VCaP (cell line): Measurements from ENCODE around the gene NUAK2.

Experiments
- H3K27ac ChIP-seq: fragments of 450-650 bp; 2 replicates; pipeline ENCODE4 v1.5.1; 2017
- TF ChIP-seq, protein P1 (sequence below): fragments of 450-650 bp; conservative IDR thresholded peaks from 2 replicates; pipeline ENCODE4 v1.5.1; 2017; ENCODE audit warnings: mild to moderate bottlenecking, moderate library complexity

Gene NUAK2

DNA sequence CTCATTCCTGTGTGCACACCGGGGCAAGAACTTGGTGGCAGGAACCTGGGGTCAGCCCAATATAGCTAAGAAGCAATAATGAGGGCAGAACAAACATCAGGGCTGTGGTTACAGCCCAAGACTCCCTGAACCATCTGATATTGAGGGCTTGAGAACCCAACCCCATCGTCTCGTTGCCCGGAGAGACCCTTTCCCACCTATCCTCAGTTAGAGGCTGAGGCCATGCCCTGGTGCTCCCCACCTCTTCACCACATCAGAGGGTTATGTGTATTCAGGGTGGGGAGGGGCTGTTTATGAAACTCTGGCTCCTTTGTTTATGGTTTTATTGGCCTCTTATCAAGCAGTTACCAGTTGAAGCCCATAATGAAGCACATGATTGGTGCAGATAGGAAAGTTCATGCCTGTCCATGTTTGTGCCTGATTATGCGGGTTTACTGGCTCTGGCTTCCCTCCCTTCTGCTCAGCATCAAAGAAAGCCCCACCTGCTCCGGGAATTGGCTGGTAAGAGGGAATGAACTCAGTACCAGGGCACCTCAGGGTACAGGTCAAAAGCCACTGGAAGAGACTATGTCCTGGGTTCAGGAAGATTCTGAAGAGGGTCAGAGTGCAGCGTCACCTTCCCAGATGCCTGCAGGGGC lies 14.5 kb downstream of the NUAK2 start:
- no peak overlapping the region for H3K27ac ChIP-seq
- TF ChIP-seq, protein P1, sequence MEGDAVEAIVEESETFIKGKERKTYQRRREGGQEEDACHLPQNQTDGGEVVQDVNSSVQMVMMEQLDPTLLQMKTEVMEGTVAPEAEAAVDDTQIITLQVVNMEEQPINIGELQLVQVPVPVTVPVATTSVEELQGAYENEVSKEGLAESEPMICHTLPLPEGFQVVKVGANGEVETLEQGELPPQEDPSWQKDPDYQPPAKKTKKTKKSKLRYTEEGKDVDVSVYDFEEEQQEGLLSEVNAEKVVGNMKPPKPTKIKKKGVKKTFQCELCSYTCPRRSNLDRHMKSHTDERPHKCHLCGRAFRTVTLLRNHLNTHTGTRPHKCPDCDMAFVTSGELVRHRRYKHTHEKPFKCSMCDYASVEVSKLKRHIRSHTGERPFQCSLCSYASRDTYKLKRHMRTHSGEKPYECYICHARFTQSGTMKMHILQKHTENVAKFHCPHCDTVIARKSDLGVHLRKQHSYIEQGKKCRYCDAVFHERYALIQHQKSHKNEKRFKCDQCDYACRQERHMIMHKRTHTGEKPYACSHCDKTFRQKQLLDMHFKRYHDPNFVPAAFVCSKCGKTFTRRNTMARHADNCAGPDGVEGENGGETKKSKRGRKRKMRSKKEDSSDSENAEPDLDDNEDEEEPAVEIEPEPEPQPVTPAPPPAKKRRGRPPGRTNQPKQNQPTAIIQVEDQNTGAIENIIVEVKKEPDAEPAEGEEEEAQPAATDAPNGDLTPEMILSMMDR, result no peak

DNA sequence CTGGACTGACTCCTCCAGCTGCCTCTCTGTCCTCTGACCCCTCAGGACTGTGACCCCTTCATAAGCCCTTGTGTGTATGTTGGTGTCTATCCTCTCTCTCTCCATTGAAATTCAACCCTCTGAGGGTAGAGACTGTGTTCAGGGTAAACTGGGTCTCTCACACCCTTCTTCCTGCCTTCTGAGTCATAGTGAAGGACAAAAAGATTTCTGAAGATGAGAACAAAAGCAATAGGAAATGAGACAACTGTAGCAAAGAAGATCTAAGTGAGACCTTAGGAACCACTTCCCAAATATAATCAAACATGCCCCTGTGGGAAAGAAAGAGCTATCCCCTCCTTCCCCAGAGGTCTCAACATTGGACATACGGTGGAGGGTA lies 16.9 kb downstream of the NUAK2 start:
- TF ChIP-seq, protein P1, result no peak
- H3K27ac ChIP-seq, result no peak overlapping the region

DNA sequence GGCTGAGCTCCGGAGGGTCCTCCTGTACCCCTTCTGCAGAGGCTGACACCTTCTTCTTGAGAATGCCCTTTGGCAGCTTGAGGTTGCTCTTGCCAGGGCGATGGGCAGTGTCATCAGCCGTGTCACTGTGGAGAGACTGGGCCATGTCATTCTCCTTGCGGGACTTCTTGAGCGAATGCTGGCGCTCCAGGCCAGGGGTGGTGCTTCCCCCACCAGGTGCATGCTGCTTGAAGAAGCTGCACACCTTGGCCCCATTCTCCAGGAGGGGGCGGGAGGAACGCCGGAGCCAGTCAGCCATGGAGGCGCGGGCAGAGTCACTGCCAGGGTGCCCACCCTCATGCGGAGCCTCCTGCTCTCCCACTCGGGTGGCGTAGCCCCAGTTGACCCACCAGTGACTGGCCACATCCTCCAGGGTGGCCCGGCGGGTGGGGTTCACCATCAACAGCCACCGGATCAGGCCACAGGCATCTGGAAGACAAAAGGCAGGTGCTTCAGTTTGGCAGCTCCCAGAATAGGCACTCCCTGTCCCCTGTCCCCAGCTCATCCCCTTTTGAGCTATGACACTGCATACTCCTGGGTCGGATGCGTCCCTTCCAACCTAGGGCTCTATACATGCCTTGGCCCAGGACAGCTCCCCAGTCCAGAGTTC lies 17.4 kb downstream of the NUAK2 start:
- TF ChIP-seq, protein P1, result no peak

DNA sequence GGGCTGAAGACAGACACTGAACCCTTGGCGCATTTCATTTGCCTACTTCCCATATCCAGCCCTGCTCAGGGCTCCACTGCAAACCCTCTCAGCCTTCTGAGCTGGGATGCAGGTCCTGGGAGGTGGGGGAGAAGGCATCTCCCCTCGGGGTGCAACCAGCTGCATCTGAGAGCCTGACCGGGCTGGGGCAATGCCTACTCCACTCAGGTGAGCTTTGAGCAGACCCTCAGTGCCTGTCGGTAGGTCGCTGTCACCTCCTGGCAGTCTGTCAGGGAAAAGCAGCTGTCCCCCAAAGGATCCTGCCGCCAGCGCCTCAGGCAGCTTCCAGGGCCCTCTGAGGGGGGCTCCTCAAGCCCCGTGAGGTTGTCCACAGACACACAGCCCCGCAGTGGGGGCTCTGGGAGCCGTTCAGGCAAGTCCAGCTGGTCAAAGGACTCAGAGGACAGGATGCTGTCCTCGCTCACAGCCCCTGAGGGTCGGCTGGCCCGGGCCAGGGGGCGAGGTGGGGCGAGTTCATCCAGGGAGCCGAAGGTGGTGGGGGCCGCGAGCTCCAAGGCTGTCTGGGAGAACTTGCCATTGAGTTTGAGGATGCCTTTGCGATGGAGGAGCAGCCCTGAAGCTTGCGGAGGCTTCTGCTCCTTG lies 18.2 kb downstream of the NUAK2 start:
- TF ChIP-seq, protein P1, result no peak
- no peak overlapping the region for H3K27ac ChIP-seq

More for the DNA sequence above, 17.4 kb downstream of the NUAK2 start:
- H3K27ac ChIP-seq, result no peak overlapping the region

DNA sequence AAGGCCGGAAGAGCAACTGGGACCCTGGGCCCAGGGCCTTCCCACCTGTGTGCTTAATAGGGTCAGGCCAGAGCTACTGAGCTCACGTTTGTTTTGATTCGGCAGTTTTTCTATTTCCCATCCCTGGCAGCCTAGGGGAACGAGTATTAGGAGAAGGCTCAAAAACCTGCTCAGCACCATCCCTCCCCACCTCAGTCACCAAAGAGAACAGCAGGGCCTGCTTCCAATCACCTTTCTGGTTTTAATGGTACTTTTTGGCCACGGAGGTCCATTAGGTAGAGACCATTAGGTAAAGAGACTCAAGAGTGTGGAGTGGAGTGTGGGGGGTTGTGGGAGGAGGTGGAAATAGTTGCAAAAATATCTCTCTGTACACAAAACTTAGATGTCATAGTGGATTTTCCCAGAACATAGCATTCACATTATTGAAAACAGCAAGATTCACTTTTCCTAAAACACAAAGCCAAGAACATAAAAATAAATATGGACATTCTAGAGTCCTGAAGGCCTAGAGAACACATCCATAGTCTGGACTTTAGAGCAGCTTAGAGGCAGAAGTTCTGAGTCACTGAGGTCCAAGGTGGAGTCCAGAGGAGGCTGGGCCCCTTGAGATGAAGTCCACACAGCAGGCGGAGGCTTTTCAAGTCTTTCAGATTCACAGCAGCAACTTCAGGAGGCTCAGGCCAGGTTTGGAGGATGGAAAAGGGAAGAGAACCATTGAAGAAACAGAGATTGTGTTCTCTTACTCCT lies 19.5 kb downstream of the NUAK2 start:
- H3K27ac ChIP-seq, result peak overlapping the region; percentile 7; the same call in 1 of the 2 replicates
- TF ChIP-seq, protein P1, result no peak

DNA sequence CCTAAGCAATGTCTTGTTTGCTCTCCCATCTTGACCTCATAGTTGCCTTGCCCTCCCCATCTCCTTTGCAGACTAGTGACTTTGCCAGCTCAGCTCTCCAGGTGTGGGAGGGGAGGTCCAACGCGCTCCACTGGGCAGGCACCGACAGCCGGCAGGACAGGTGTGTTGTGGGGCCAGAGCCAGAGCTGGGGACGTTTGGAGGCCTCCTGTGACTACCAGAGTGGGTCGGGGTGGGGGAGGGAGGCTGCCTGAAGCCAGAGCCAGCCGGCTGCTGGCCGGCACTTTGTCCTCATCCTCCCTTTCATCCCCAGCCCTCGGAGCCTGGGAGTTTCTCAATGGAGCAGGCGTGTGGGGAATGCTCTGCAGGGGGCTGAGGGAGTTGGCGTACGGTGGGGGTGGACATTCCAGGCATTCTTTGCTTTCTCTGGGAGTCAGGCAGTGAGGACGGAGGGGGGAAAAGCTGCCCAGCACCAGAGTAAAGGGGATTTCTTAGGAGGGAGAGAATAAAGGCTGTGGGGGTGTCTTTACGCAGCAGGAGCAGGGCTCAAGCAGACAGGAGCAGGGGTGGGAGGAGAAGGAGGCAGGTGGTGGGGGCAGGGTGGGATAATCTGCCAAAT lies 20.2 kb downstream of the NUAK2 start:
- TF ChIP-seq, protein P1, result no peak
- peak overlapping the region; percentile 7; the same call in 1 of the 2 replicates for H3K27ac ChIP-seq
